SIG-M5 treated with dmso at 0.1 percent for 504 hours (cell line): ENCODE data around the gene GTPBP3.

Source experiments
- DNase-seq: peaks from one replicate; lab custom pipeline; 2025; ENCODE audit not compliant: unreplicated experiment; lab: John Stamatoyannopoulos, UW

GTPBP3 gene

GRCh38 chr19:17380426-17381138, 43.2 kb downstream of the GTPBP3 start:
- no peak for DNase-seq

- peak; percentile 39 for DNase-seq
Observed at GRCh38 chr19:17385878-17386611, 48.7 kb downstream of the GTPBP3 start.

- no peak for DNase-seq
Observed at GRCh38 chr19:17389288-17389687, 51.9 kb downstream of the GTPBP3 start.

- DNase-seq, result no peak
Observed at GRCh38 chr19:17389957-17390664, 52.8 kb downstream of the GTPBP3 start.

- DNase-seq, result peak; percentile 79
Observed at GRCh38 chr19:17390665-17391370, 53.5 kb downstream of the GTPBP3 start.

- peak; percentile 42 for DNase-seq
Observed at GRCh38 chr19:17391371-17392151, 54.2 kb downstream of the GTPBP3 start.
